ENCODE data around the gene TRPC4AP. TPM values are rescaled to one million over a fixed set of nuclear protein-coding genes. Genes with fewer than 3 reads are reported as not detected.
"Not testable (repeated sequence)": the region's sequence is repeated elsewhere in the genome, so short reads cannot be mapped to it uniquely, and the experiment has no call there.

TRPC4AP gene
- total RNA-seq, 1 donor from 2014 or later, result 33.8 TPM

DNA sequence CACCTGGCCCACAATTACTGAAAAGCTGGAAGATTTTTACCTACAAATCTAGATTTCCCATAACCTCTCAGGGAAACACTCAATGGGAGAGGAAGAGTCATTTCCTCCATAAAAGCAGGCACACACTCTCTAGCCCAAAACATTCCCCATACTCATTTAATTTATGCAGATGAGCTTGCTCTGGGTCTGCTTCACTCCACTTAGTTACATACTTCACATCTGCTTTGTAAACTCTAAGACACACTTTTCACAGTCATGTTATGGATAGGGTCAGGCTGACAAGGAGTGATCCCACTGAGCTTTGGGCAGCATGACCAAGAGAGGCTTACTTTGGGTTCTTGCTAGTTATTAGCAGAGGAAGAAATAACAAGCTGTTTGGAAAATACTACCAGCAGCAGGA lies 27.4 kb downstream of the TRPC4AP start:
- intact Hi-C loops (cut with DNase I), result no loop called here
- no peak for ATAC-seq (ENCODE audit: poor library complexity)
- DNase-seq, result no peak

DNA sequence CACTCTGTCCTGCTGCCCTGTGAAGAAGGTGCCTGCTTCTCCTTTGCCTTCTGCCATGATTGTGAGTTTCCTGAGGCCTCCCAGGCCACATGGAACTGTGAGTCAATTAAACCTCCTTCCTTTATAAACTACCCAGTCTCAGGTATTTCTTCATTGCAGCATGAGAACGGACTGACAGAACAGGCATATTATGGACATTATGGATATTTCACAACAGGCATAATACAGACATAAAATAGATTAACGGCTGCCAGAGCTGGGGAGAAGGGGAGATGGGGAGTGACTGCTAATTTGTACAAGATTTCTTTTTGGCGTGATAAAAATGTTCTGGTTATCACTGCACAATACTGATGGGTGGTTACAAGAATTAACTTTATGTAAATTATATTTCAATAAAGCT lies 29.4 kb downstream of the TRPC4AP start:
- ATAC-seq (ENCODE audit: poor library complexity) (no peak), DNase-seq (no peak)
- intact Hi-C loops (cut with DNase I), result no loop called here

DNA sequence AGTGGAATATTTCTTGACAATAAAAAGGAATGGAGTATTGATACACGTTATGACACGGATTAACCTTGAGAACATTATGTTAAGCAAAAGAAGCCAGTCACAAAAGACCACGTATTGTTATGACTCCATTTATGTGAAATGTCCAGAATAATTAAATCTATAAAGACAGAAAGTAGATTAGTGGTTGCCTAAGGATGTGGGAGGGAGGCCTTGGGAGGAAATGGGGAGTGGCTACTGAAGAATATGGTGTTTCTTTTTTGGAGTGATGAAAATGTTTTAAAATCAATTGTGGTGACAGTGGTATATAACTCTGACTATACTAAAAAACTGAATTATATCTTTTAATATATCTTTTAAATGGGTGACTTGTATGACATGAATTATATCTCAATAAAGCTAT lies 30.1 kb downstream of the TRPC4AP start:
- intact Hi-C loops (cut with DNase I), result no loop called here
- no peak for DNase-seq
- ATAC-seq (ENCODE audit: poor library complexity), result no peak

DNA sequence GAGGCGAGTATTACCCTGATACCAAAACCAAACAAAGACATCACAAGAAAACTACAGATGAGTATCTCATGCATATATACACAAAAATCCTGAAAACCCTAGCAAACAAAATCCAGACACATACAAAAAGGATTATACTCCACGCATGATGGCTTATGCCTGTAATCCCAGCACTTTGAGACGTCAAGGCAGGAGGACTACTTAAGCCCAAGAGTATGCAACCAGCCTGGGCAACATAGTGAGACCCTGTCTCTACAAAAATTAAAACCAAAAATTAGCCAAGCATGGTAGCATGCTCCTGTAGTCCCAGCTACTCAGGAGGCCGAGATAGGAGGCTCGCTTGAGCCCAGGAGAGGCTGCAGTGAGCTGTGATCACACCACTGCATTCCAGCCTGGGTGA lies 32.4 kb downstream of the TRPC4AP start:
- DNase-seq (no peak), ATAC-seq (ENCODE audit: poor library complexity) (no peak)
- intact Hi-C loops (cut with DNase I), result no loop called here

DNA sequence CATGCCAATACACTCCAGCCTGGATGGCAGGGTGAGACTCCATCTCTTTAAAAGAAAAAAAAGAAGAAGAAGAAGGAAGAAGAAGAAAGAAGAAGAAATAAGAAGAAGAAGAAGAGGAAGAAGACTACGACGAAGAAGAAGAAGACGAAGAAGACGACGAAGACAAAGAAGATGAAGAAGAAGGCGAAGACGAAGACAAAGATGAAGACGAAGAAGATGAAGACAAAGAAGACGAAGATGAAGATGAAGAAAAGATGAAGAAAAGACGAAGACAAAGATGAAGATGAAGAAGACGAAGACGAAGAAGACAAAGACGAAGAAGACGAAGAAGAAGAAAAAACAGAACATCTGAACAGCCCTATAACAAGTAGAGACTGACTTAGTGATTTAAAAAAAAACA lies 33.0 kb downstream of the TRPC4AP start:
- ATAC-seq (ENCODE audit: poor library complexity) (no peak), DNase-seq (no peak)
- intact Hi-C loops (cut with DNase I), result no loop called here

DNA sequence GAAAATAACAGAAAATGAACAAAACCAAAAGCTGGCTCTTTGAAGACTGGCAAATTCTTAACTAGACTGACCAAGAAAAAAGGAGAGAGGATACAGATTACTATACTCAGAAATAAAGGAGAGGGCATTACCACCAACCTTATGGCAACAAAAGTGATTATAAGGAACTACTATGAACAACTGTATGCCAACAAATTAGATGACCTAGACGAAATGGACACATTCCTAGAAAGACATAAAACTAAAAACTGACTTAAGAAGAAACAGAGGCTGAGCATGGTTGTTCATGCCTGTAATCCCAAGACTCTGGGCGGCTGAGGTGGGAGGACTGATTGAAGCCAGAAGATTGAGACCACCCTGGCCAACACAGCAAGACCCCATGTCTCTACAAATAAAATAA lies 33.5 kb downstream of the TRPC4AP start:
- no peak for DNase-seq
- ATAC-seq (ENCODE audit: poor library complexity), result no peak
- intact Hi-C loops (cut with DNase I), result no loop called here

DNA sequence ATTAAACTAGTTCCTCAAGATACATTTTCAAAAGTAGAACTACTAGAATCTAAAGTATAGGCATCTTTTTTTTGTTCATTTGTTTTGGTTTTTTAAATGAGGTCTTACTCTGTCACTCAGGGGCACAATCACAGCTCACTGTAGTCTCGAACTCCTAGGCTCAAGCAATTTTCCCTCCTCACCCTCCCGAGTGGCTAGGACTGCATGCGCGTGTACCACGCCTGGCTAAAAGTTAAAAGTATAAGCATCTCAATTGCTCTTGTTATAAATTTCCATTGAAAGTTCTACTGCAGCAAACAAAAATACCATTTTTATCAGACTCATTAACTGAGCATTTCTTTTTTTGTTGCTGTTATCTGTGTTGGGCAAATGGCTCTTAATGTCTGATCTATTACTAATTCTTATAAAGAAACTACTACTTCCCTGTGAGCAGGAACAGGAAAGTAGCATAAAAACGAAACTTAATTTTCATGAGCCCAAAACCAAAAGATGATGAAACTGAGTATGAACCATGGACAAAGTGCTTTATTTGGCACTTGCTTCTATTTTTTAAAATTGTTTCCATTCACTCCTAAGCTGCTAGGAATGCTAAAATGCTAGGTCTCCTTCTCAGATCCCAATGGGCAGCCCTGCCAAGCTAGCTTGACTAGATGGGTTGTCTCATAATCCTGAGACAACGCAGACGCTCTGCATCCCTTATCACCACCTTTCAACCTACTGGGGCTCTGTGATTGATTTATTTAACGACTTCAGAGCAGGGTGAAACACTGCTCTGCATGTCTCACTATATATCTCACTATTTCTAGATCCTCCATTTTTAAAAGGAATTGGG lies 36.9 kb downstream of the TRPC4AP start:
- no peak for ATAC-seq (ENCODE audit: poor library complexity)
- no peak for DNase-seq
- intact Hi-C loops (cut with DNase I), result no loop called here

DNA sequence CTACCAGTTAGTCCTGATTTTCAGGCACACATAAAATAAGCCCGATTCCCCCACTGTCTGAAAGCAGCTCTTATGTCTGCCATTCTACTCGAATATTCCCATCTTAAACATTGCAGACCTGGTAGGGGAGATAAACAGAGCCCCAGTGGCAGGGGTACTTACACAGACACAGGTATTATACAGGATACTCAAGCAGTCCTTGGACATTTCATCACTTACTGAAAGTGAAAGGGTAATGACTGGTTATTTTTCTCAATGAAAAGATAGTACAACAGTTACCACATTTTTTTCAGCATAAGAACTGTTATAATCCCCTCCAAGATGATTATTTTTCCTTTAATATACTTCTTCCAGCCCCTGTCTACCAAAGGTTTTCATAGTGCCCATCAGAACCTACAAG lies 37.8 kb downstream of the TRPC4AP start:
- DNase-seq (no peak), ATAC-seq (ENCODE audit: poor library complexity) (no peak)
- intact Hi-C loops (cut with DNase I), result no loop called here

DNA sequence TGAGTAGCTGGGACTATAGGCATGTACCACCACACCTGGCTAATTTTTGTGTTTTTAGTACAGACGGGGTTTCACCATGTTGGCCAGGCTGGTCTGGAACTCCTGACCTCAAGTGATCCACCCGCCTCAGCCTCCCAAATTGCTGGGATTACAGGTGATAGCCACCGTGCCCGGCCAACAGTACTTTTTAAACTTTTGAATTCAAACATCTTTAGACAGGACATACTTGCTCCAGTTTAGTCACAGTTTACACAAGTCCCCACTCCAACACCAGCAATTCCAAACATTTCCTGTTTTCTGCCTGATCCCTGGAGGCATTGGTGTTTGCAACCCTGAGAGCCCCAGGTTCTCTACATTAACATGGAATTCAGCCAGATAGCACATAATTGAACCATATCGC lies 40.0 kb downstream of the TRPC4AP start:
- intact Hi-C loops (cut with DNase I); DNase-seq; ATAC-seq (ENCODE audit: poor library complexity): not testable (repeated sequence)

DNA sequence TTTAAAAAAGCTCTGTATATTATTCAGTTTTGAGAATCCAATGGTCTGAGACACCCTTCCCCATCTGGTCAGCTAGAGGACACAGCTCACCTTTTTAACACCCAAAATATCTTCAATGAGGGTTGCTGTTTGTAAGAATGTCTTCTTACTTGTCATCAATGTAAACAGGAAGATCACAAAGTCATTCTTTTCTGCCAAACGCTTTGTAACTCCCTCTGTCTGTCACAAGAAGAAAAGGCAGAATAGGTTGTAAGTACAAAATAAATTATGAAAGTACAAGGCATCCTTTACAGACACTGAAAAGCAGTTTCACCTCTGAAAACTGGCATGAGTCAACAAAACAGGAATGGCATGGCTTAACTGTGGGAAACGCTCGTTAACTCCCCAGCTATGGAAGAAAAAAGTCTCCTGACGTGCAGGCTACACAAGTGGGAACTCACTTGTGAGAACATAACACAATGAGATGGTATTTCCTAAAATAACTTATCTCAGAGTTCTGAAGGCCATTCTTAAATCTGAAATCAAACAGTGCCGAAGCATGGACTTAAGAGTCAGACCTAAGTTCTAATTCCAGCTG lies 42.7 kb downstream of the TRPC4AP start:
- intact Hi-C loops (cut with DNase I), result loop anchor here (10.0 kb wide), 1 partner anchor 875 kb away; no protein-coding TSS in a partner anchor
- DNase-seq (no peak), ATAC-seq (ENCODE audit: poor library complexity) (peak; percentile 69)

DNA sequence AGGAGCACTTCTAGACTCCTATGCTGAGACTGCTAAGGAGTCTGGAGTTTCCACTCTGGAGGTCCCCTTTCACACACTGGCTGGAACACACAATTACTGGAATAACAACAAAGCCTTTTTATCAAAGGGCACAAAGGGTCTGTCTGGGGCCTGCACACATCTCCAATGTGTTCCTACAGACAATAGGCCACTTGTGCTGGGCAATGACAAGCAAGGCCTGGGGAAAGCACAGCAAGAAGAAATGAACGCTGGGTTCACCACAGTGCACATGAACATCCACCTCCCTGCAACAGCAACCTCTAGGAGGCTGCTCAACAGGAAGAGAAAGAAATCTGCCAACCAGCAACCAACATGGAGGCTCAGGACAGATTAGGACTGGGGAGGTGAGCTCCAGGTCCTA lies 43.9 kb downstream of the TRPC4AP start:
- no peak for ATAC-seq (ENCODE audit: poor library complexity)
- intact Hi-C loops (cut with DNase I), result loop anchor here (10.0 kb wide), 1 partner anchor 874 kb away; no protein-coding TSS in a partner anchor
- DNase-seq, result no peak

DNA sequence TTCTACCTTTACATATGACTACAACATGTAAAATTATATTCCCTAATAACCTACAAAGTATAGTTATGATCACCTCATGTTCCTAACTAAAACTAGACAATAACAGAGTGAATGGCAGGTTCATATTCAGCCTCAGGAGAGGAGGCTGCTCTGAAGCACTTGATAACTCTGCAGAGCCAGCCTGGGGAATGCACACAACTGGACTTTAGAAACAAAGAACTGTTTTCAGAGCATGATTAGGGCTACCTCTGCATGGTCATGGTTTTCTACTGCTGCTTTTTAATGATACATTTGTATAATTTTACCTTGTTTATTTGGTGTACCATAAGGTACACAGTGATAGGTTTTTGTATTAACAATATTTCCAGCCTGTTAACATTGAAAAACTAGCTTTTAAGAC lies 50.3 kb downstream of the TRPC4AP start:
- ATAC-seq (ENCODE audit: poor library complexity), result no peak
- no peak for DNase-seq
- intact Hi-C loops (cut with DNase I), result loop anchor here (10.0 kb wide), 1 partner anchor 867 kb away; no protein-coding TSS in a partner anchor

DNA sequence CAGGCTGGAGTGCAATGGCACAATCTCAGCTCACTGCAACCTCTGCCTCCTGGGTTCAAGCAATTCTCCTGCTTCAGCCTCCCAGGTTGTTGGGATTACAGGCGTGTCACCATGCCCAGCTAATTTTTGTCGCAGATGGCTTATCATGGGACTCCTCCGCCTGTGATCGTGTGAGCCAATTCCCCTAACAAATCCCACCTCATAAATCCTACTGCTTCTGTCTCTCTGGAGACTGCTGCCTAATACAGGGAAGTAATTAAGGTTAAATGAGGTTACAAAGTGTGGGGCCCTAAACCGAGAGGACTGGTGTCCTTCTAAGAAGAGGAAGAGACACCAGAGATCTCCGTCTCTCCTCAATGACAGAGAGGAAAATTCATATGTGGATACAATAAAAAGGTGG lies 52.0 kb downstream of the TRPC4AP start:
- ATAC-seq (ENCODE audit: poor library complexity) (no peak), DNase-seq (no peak)

DNA sequence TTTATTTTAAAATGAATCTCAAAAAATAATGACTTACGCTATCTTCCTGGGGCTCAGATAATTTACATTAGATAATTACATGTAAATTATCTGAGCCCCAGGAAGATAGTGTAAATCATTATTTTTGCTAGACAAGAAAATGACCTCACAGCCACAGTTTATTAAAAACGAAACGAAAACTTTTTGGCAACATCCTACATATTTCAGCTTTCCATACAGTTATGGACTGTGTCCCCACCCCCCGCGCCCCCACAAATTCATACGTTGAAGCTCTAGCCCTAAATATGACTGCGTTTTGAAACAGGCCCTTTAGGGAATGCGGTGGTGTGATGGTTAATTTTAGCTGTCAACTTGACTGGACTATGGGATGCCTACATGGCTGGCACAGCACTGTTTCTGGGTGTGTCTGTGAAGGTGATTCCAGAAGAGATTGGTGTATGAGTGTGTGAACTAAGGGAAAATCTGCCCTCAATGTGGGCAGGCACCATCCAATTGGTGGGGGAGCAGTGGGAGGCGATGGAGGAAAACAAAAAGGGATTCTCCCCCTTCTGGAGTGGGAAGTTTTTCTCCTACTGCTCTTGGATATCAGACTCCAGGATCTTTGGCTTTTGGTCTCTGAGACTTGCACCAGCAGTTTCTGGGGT lies 52.6 kb downstream of the TRPC4AP start:
- no peak for ATAC-seq (ENCODE audit: poor library complexity)

More for the DNA sequence above, 52.0 kb downstream of the TRPC4AP start:
- intact Hi-C loops (cut with DNase I), result loop anchor here (10.0 kb wide), 1 partner anchor 866 kb away; no protein-coding TSS in a partner anchor

DNA sequence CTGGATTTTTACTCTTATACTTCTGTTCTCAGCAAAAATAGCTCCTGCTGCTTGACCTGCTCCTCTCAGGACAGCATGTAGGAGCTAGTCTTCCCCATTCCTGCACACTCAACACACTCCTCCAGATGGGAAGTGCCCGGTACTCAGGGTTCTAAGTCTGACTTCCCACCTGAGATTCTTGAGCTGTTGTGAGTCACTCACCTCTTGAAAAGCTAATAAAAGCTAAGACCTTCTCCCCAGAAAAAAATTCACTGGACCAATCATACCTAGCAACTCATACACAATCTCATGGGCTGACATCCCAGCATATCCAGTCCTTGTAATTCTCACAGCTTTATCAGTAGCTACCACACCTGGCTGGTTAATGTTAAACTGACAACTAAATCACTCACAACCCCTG lies 53.5 kb downstream of the TRPC4AP start:
- intact Hi-C loops (cut with DNase I), result no loop called here
- no peak for DNase-seq
- peak; percentile 41 for ATAC-seq (ENCODE audit: poor library complexity)

More for the DNA sequence above, 52.6 kb downstream of the TRPC4AP start:
- intact Hi-C loops (cut with DNase I), result loop anchor here (10.0 kb wide), 1 partner anchor 865 kb away; no protein-coding TSS in a partner anchor
- no peak for DNase-seq

DNA sequence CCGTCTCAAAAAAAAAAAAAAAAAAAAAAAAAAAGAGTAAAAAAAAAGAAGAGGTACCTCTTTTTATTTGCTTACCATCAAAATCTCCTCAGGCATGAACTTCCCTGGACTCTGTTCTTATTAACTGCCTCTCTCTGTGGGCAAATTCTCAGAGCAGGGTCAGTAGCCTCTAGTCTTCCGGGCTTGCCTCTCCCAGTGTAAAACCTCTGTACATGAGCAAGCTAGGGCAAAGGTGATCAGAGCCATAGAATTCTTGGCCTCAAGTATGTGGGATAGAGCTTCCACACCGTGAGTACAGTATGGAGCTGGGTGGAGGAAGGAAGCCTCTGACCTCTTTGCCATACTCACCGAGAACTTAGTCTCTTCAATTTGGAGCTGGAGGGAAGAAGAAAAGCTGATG lies 58.5 kb downstream of the TRPC4AP start:
- no peak for ATAC-seq (ENCODE audit: poor library complexity)
- intact Hi-C loops (cut with DNase I), result no loop called here
- DNase-seq, result no peak

DNA sequence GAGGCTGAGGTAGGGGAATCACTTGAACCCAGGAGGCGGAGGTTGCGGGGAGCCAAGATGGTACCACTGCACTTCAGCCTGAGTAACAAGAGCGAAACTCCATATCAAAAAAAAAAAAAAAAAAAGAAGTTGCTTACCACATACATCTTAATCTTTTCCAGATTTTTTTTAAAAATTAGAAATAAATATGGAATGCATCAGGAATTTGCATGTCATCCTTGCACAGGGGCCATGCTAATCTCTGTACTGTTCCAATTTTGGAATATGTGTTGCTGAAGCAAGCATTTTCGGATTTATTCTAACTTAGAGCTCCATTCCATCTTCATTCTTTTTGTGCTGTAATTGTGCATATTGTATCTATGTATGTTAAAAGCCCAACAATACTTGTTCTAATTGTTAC lies 62.5 kb downstream of the TRPC4AP start:
- intact Hi-C loops (cut with DNase I), result no loop called here
- DNase-seq (no peak), ATAC-seq (ENCODE audit: poor library complexity) (no peak)

DNA sequence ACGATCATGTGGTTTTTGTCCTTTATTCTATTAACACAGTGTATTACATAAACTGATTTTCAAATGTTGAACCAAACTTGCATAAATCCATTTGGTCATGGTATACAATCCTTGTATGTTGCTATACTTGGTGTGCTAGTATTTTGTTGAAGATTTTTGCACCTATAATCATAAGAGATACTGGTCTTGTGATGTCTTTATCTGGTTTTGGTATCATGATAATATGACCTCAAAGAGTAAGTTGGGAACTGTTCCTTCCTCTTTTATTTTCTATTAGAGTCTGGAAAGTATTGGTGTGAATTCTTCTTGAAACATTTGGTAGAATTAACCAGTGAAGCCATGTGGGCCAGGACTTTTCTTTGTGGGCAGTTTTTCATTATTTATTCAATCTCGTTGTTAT lies 65.3 kb downstream of the TRPC4AP start:
- ATAC-seq (ENCODE audit: poor library complexity), result no peak
- DNase-seq, result no peak
- intact Hi-C loops (cut with DNase I), result no loop called here

DNA sequence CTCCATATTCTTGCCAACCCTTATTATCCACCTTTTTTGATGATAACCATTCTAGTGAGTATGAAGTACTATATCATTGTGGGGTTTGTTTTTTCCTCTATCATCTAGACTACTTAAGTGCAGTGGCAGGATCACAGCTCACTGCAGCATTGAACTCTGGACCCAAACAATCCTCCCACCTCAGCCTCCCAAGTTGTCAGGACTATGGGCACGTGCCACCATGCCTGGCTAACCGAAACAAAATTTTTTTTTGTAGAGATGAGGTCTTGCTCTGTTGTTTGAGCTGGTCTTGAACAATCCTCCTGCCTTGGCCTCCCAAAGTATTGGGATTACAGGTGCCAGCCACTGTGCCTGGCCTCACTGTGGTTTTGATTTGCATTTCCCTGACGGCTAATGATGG lies 67.5 kb downstream of the TRPC4AP start:
- intact Hi-C loops (cut with DNase I), result no loop called here

DNA sequence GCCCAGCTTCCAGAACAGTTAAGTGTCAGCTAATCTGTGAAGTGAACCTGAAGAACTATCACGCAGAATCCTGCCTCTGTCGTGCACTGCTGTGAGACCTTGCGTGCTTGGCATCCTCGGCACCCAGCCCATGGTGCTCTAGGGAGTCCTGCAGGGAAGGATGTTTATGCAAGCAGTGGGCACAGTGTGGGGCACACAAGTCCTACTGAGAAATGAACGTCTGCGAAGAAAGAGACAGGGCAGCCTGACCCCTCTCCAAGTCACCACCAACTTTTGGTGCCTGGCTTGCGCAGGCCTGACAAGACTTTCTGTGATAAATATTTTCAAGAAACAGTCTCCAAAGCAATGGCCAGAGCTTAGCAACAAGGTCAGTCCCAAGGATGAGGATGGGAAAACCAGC lies 69.0 kb downstream of the TRPC4AP start:
- DNase-seq (no peak), ATAC-seq (ENCODE audit: poor library complexity) (no peak)
- intact Hi-C loops (cut with DNase I), result no loop called here

More for the DNA sequence above, 67.5 kb downstream of the TRPC4AP start:
- DNase-seq (no peak), ATAC-seq (ENCODE audit: poor library complexity) (no peak)
